HCT116 (cell line): Measurements from ENCODE around the gene FUT9. TPM values are rescaled to one million over a fixed set of nuclear protein-coding genes. Genes with fewer than 3 reads are reported as not detected.

ENCODE experiments used
- ATAC-seq: fragments of 200-7000 bp; cut with Tn5 transposase; 2 replicates; pipeline ENCODE4 v1.9.1; 2020; ENCODE audit warnings: mild to moderate bottlenecking, moderate library complexity
- BruUV-seq: library from RNA; stranded (reverse); fragments of 400-500 nt; replicated peaks from 2 replicates; lab custom pipeline; 2021; lab: Mats Ljungman, UMichigan
- CTCF ChIA-PET: fragments of 300-600 bp; sonication (Branson Sonifier 250); formaldehyde crosslinking; loops from one replicate; lab custom pipeline; 2021; ENCODE audit warnings: antibody characterized with exemption; lab: Charles Lee
- POLR2A ChIA-PET: fragments of 300-600, 350-600 bp; sonication (Branson Sonifier 250); formaldehyde crosslinking; loops from one replicate; lab custom pipeline; 2021; ENCODE audit warnings: antibody characterized with exemption; lab: Charles Lee
- RAD21 ChIA-PET, 2 experiments: fragments of 300-600 bp; sonication (Branson Sonifier 250); formaldehyde crosslinking; loops; one replicate each; lab custom pipeline; 2023; ENCODE audit warnings: low total read pairs in 2 of 2; ENCODE audit not compliant: uncharacterized antibody in 2 of 2, unreplicated experiment in 2 of 2, low non-redundant PET in 1 of 2; lab: Charles Lee
- DNase-seq: peaks from one replicate; pipeline ENCODE4 v3.0.0-alpha.2; 2010; ENCODE audit warnings: low read depth, low spot score
- H2AFZ ChIP-seq: fragments of 200-600 bp; shearing (Covaris generic), sonication (generic); 2 replicates; pipeline ENCODE4 v1.6.1; 2017; ENCODE audit warnings: low read depth, mixed run types, mixed read lengths, antibody characterized with exemption, low read length; ENCODE audit not compliant: poor library complexity, severe bottlenecking
- H3K27ac ChIP-seq: 2 replicates; pipeline ENCODE4 v1.5.1; 2012; ENCODE audit warnings: low read depth, low read length
- H3K27me3 ChIP-seq: fragments of 200-600 bp; sonication (generic); 2 replicates; pipeline ENCODE4 v1.6.1; 2016; ENCODE audit warnings: mixed run types, low read length, mixed read lengths; ENCODE audit not compliant: insufficient read depth
- H3K36me3 ChIP-seq, 2 experiments: fragments of 200-500 bp in 1 of 2; fragments of 200-600 bp in 1 of 2; sonication (Bioruptor generic) in 1 of 2; sonication (generic) in 1 of 2; 2 replicates each; pipeline versions ENCODE4 v1.5.1 to v1.6.1; 2014 to 2016; ENCODE audit warnings: low read length in 2 of 2, inconsistent platforms in 1 of 2, mixed read lengths in 1 of 2, mixed run types in 1 of 2; ENCODE audit not compliant: insufficient read depth in 2 of 2, control insufficient read depth in 1 of 2
- H3K4me1 ChIP-seq, 2 experiments: fragments of 200-600 bp in 1 of 2; sonication (generic) in 1 of 2; 2 replicates each; pipeline versions ENCODE4 v1.5.1 to v1.6.1; 2012 to 2017; ENCODE audit warnings: low read length in 2 of 2, inconsistent platforms in 1 of 2, mild to moderate bottlenecking in 1 of 2, mixed read lengths in 1 of 2, mixed run types in 1 of 2, moderate library complexity in 1 of 2; ENCODE audit not compliant: insufficient read depth in 2 of 2, control insufficient read depth in 1 of 2
- H3K4me2 ChIP-seq: fragments of 200-600 bp; sonication (generic); 2 replicates; pipeline ENCODE4 v1.6.1; 2017; ENCODE audit warnings: mixed run types, low read length, mixed read lengths
- H3K4me3 ChIP-seq, 2 experiments: fragments of 200-600 bp in 1 of 2; sonication (generic) in 1 of 2; replicated peaks in 1 of 2; 2 replicates each; pipeline ENCODE4 v1.5.1; 2011 to 2016; ENCODE audit warnings: low read length in 2 of 2, control low read depth in 1 of 2, low read depth in 1 of 2, mild to moderate bottlenecking in 1 of 2, mixed read lengths in 1 of 2, mixed run types in 1 of 2
- H3K79me2 ChIP-seq: fragments of 200-600 bp; sonication (generic); 2 replicates; pipeline ENCODE4 v1.6.1; 2017; ENCODE audit warnings: mild to moderate bottlenecking, mixed run types, low read length, moderate library complexity, mixed read lengths; ENCODE audit not compliant: insufficient read depth
- H3K9ac ChIP-seq: fragments of 200-600 bp; sonication (generic); 2 replicates; pipeline ENCODE4 v1.6.1; 2016; ENCODE audit warnings: low read length, mixed read lengths
- H3K9me2 ChIP-seq: fragments of 200-600 bp; sonication (generic), shearing (Covaris generic); 2 replicates; pipeline ENCODE4 v1.6.1; 2017; ENCODE audit warnings: mixed run types, mild to moderate bottlenecking, moderate library complexity; ENCODE audit not compliant: insufficient read depth
- H3K9me3 ChIP-seq, 2 experiments: fragments of 200-500 bp in 1 of 2; fragments of 200-600 bp in 1 of 2; sonication (Bioruptor generic) in 1 of 2; sonication (generic) in 1 of 2; 2 replicates each; pipeline ENCODE4 v1.6.1; 2014 to 2017; ENCODE audit warnings: low read length in 2 of 2, mixed read lengths in 2 of 2, inconsistent platforms in 1 of 2, low read depth in 1 of 2, mild to moderate bottlenecking in 1 of 2, mixed run types in 1 of 2, moderate library complexity in 1 of 2; ENCODE audit not compliant: control insufficient read depth in 1 of 2, insufficient read depth in 1 of 2
- H4K20me1 ChIP-seq: fragments of 200-600 bp; sonication (generic), shearing (Covaris generic); 2 replicates; pipeline ENCODE4 v1.6.1; 2017; ENCODE audit warnings: mixed run types, mild to moderate bottlenecking, moderate library complexity; ENCODE audit not compliant: insufficient read depth
- CBX3 ChIP-seq: IDR thresholded peaks from 2 replicates; pipeline ENCODE4 v1.6.1; 2012; ENCODE audit warnings: low read depth
- EGR1 ChIP-seq: IDR thresholded peaks from 2 replicates; pipeline ENCODE4 v1.6.1; 2012; ENCODE audit warnings: low read depth
- FOSL1 ChIP-seq: IDR thresholded peaks from 2 replicates; pipeline ENCODE4 v1.6.1; 2012; ENCODE audit warnings: low read depth
- JUND ChIP-seq: IDR thresholded peaks from 2 replicates; pipeline ENCODE4 v1.6.1; 2012
- POLR2AphosphoS5 ChIP-seq: IDR thresholded peaks from 2 replicates; pipeline ENCODE4 v1.6.1; 2011; ENCODE audit warnings: mild to moderate bottlenecking, low read depth, low read length, moderate library complexity
- RAD21 ChIP-seq: IDR thresholded peaks from 2 replicates; pipeline ENCODE4 v1.6.1; 2012; ENCODE audit warnings: low read depth, mild to moderate bottlenecking
- SRF ChIP-seq: IDR thresholded peaks from 2 replicates; pipeline ENCODE4 v1.6.1; 2012; ENCODE audit warnings: low read depth
- YY1 ChIP-seq: IDR thresholded peaks from 2 replicates; pipeline ENCODE4 v1.6.1; 2011; ENCODE audit warnings: low read length, low read depth, moderate library complexity, mild to moderate bottlenecking; ENCODE audit not compliant: insufficient replicate concordance; ENCODE audit errors: extremely low read depth
- ZNF274 ChIP-seq: fragments of 200-500 bp; sonication (Bioruptor generic); IDR thresholded peaks from 2 replicates; pipeline ENCODE4 v1.6.1; 2014; ENCODE audit warnings: mild to moderate bottlenecking, low read depth, low read length, inconsistent platforms
- intact Hi-C: fragments of 100-400 bp; cut with micrococcal nuclease; formaldehyde crosslinking; loops from 2 replicates; pipeline ENCODE4 v1.10.0; 2022
- total RNA-seq: library from RNA; stranded (reverse); gene quantifications from one replicate; pipeline ENCODE4 v1.2.1, GENCODE V29; 2021; ENCODE audit not compliant: unreplicated experiment
- TF ChIP-seq, protein P1 (sequence below): IDR thresholded peaks from 2 replicates; pipeline ENCODE4 v1.6.1; 2012; ENCODE audit warnings: low read depth
- TF ChIP-seq, protein P2 (sequence below): IDR thresholded peaks from 2 replicates; pipeline ENCODE4 v1.6.1; 2012
- TF ChIP-seq, protein P3 (sequence below): IDR thresholded peaks from 2 replicates; pipeline ENCODE4 v1.6.1; 2011; ENCODE audit warnings: mild to moderate bottlenecking, low read length, moderate library complexity; ENCODE audit not compliant: insufficient replicate concordance; ENCODE audit errors: extremely low read depth

FUT9 gene
- total RNA-seq, 1 experiment from 2014 or later = not detected

DNA sequence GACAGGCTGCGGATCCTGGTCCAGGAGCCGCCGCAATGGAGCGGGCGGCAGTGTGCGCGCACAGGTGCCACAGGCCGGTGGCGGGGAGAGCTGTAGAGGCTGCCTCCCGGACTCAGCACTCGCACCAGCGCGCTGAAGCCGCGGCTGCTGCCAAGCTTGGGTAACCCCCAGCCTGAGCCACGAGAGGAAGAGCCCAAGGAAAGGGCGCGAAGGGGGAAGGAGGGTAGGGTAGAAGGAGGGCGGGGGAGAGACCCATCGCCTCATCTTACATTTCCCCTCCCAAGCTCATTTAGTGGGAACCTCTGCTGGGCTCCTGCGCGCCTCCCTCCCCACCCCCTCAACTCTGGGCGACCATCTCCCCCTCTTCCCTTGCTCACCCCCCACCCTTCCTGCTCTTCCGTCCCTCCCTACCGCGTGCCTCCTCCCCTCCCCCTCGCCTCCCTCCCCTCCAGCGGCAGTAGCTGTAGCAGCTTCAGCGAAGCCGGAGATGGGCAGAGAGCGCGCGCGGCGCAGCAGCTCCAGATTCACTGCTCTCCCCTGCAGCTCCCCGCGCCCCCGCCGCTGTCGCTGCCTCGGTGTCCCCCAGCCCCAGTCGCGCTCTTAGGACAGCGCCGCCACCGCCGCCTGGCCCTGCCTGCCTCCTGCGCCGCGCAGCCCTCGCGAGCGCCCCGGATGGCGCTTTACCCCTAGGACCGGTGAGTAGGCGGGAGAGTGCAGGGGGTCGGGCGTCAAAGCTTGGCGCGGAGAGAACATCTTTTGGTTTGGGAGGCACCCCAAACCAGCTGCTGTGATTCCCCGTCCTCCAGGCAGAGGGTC is at the start of gene FUT9 (continued):
- TF ChIP-seq ZNF274 = no peak
- no peak for TF ChIP-seq SRF
- TF ChIP-seq, all 23 proteins: peak for 0

DNA sequence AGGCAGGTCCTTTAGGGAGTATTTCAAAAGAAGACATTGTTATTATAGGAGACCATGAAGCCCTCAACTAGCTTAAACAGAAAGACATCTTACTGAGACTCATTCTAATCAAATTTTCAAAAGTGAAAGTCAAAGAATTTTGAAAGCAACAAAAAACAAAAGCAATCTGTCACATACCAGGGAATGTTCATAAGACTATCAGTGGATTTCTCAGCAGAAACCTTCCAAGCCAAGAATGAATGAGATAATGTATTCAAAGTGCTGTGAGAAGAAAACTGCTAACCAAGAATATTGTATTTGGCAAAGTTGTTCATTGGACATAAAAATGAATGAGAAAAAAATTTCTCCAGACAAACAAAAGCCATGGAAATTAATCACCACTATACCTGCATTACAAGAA is 48.2 kb upstream of the FUT9 start:
- no peaks in the 10 kb centered on the region for H3K4me1 ChIP-seq
- no peak overlapping the region for H3K9ac ChIP-seq
- ChIA-PET POLR2A (no interaction called here), CTCF (no interaction called here), RAD21 (no interaction called here)
- no TSS peak for BruUV-seq
- no peaks in the 10 kb centered on the region; a peak in 1 of 4 replicates for H3K9me3 ChIP-seq
- H3K27me3 ChIP-seq = no peaks in the 10 kb centered on the region
- no peaks in the 10 kb centered on the region for H3K36me3 ChIP-seq
- H3K27ac ChIP-seq = no peak overlapping the region
- no peaks in the 10 kb centered on the region for H4K20me1 ChIP-seq
- DNase-seq (no peak), ATAC-seq (no peak)
- no peak overlapping the region for H2AFZ ChIP-seq
- TF ChIP-seq FOSL1 (no peak), CBX3 (peak; percentile 74; the same call in 1 of the 2 replicates), YY1 (no peak)
- H3K9me2 ChIP-seq = no peaks in the 10 kb centered on the region
- no peak overlapping the region for H3K4me2 ChIP-seq
- H3K79me2 ChIP-seq = no peaks in the 10 kb centered on the region
- intact Hi-C loops = no loop called here
- no peak overlapping the region for H3K4me3 ChIP-seq

DNA sequence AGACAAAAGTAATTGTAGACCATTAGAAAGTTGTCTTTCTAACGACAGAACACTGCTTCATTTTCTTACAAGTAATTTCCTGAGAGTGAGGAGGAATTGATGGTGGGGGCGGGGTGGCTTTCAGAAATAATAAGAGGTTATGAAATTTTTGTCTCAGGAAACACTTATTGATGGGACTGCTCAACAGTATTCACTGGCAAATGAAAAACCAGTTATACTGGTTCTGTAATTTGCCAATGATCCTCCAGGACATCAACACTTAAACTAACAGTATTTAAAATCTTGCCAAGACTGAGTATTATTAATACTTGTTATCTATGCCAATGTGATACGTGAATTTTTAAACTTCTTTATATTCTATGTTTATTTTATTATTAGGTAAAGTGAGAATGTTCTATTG is 41.8 kb upstream of the FUT9 start:
- BruUV-seq = no TSS peak
- Histone ChIP-seq H3K27me3 (no peaks in the 10 kb centered on the region), H3K27ac (no peak overlapping the region), H3K9ac (no peak overlapping the region), H3K4me2 (no peak overlapping the region), H3K4me3 (no peak overlapping the region), H3K9me3 (no peaks in the 10 kb centered on the region), H3K9me2 (no peaks in the 10 kb centered on the region), H3K4me1 (peaks cover 6 to 18% of the 10 kb centered on the region in 2 experiments; a peak in 3 of 4 replicates), H3K36me3 (no peaks in the 10 kb centered on the region), H2AFZ (no peak overlapping the region), H3K79me2 (no peaks in the 10 kb centered on the region), H4K20me1 (no peaks in the 10 kb centered on the region)
- ChIA-PET RAD21 (no interaction called here), POLR2A (no interaction called here), CTCF (no interaction called here)
- ATAC-seq (no peak), DNase-seq (no peak)
- intact Hi-C loops = no loop called here
- TF ChIP-seq YY1 (no peak), JUND (no peak), POLR2AphosphoS5 (no peak), EGR1 (no peak), RAD21 (no peak), SRF (no peak)
- TF ChIP-seq, protein P1, sequence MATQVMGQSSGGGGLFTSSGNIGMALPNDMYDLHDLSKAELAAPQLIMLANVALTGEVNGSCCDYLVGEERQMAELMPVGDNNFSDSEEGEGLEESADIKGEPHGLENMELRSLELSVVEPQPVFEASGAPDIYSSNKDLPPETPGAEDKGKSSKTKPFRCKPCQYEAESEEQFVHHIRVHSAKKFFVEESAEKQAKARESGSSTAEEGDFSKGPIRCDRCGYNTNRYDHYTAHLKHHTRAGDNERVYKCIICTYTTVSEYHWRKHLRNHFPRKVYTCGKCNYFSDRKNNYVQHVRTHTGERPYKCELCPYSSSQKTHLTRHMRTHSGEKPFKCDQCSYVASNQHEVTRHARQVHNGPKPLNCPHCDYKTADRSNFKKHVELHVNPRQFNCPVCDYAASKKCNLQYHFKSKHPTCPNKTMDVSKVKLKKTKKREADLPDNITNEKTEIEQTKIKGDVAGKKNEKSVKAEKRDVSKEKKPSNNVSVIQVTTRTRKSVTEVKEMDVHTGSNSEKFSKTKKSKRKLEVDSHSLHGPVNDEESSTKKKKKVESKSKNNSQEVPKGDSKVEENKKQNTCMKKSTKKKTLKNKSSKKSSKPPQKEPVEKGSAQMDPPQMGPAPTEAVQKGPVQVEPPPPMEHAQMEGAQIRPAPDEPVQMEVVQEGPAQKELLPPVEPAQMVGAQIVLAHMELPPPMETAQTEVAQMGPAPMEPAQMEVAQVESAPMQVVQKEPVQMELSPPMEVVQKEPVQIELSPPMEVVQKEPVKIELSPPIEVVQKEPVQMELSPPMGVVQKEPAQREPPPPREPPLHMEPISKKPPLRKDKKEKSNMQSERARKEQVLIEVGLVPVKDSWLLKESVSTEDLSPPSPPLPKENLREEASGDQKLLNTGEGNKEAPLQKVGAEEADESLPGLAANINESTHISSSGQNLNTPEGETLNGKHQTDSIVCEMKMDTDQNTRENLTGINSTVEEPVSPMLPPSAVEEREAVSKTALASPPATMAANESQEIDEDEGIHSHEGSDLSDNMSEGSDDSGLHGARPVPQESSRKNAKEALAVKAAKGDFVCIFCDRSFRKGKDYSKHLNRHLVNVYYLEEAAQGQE = no peak
- TF ChIP-seq, protein P2, sequence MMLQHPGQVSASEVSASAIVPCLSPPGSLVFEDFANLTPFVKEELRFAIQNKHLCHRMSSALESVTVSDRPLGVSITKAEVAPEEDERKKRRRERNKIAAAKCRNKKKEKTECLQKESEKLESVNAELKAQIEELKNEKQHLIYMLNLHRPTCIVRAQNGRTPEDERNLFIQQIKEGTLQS = no peak
- TF ChIP-seq, protein P3, sequence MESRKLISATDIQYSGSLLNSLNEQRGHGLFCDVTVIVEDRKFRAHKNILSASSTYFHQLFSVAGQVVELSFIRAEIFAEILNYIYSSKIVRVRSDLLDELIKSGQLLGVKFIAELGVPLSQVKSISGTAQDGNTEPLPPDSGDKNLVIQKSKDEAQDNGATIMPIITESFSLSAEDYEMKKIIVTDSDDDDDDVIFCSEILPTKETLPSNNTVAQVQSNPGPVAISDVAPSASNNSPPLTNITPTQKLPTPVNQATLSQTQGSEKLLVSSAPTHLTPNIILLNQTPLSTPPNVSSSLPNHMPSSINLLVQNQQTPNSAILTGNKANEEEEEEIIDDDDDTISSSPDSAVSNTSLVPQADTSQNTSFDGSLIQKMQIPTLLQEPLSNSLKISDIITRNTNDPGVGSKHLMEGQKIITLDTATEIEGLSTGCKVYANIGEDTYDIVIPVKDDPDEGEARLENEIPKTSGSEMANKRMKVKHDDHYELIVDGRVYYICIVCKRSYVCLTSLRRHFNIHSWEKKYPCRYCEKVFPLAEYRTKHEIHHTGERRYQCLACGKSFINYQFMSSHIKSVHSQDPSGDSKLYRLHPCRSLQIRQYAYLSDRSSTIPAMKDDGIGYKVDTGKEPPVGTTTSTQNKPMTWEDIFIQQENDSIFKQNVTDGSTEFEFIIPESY = no peak
